ENCODE data around the gene SLC16A3. TPM values are rescaled to one million over a fixed set of nuclear protein-coding genes. Genes with fewer than 3 reads are reported as not detected.
A peak's percentile ranks its signal among the peaks of the same experiment; 100 is the strongest.

SLC16A3 gene
- total RNA-seq: 10 to 100 TPM in 1 of 2 donors, 1 to 10 TPM in 1; 5.0 to 69.2 TPM

- Histone ChIP-seq H3K4me3 (peak within 1 kb of the TSS; percentile 31 to 37), H3K4me1 (replicated peaks) (peaks cover 5% of the 10 kb centered on the region), H3K27ac (peak within 1 kb of the TSS; percentile 70 to 88), H3K27me3 (replicated peaks; ENCODE audit: insufficient read depth) (no peaks in the 10 kb centered on the region), H3K36me3 (no peaks in the 10 kb centered on the region), H3K9me3 (no peaks in the 10 kb centered on the region)
- intact Hi-C loops (cut with DNase I): no loop called here
- DNase-seq (ENCODE audit: low spot score): no peak
- no peak for TF ChIP-seq POLR2AphosphoS5 (IDR thresholded peaks at IDR 0.05)
- peak; percentile 83 for TF ChIP-seq POLR2A (IDR thresholded peaks at IDR 0.05)
- WGBS: 10% methylated on average over 46 of the region's 105 CpGs
Observed at GRCh38 chr17:82228842-82229697, at the start of gene SLC16A3. TSS of gene SLC16A3 (plus strand) at chr17:82229042. CDS start at chr17:82236009, 6,967 bp downstream.

GRCh38 chr17:82179412-82179811 is 49.4 kb upstream of the SLC16A3 start:
- H3K27ac ChIP-seq: no peak overlapping the region
- 84% methylated on average over 13 of the region's 13 CpGs for WGBS
- no peaks in the 10 kb centered on the region for H3K36me3 ChIP-seq
- no peaks in the 10 kb centered on the region for H3K9me3 ChIP-seq
- intact Hi-C loops (cut with DNase I): no loop called here
- no peak for DNase-seq (ENCODE audit: low spot score)
- H3K27me3 ChIP-seq (replicated peaks; ENCODE audit: insufficient read depth): no peaks in the 10 kb centered on the region
- no peak for TF ChIP-seq POLR2A (IDR thresholded peaks at IDR 0.05)
- TF ChIP-seq CTCF (IDR thresholded peaks at IDR 0.05): no peak
- H3K4me3 ChIP-seq: no peak overlapping the region
- H3K4me1 ChIP-seq (replicated peaks): no peaks in the 10 kb centered on the region

- no peak for DNase-seq (ENCODE audit: low spot score)
- Histone ChIP-seq H3K4me3 (no peak overlapping the region), H3K27me3 (replicated peaks; ENCODE audit: insufficient read depth) (no peaks in the 10 kb centered on the region), H3K4me1 (replicated peaks) (no peaks in the 10 kb centered on the region), H3K36me3 (peaks cover 0 to 4% of the 10 kb centered on the region in 2 donors), H3K27ac (no peak overlapping the region), H3K9me3 (no peaks in the 10 kb centered on the region)
- intact Hi-C loops (cut with DNase I): no loop called here
- 80% methylated on average over 10 of the region's 10 CpGs for WGBS
- no peak for TF ChIP-seq POLR2AphosphoS5 (IDR thresholded peaks at IDR 0.05)
- TF ChIP-seq POLR2A (IDR thresholded peaks at IDR 0.05): no peak
- TF ChIP-seq CTCF (IDR thresholded peaks at IDR 0.05): no peak
Observed at GRCh38 chr17:82179946-82180475, 48.8 kb upstream of the SLC16A3 start.

GRCh38 chr17:82180776-82181528 is 47.9 kb upstream of the SLC16A3 start:
- Histone ChIP-seq H3K27ac (no peak overlapping the region), H3K4me3 (no peak overlapping the region), H3K4me1 (replicated peaks) (no peaks in the 10 kb centered on the region), H3K36me3 (peaks cover 0 to 4% of the 10 kb centered on the region in 2 donors), H3K9me3 (no peaks in the 10 kb centered on the region), H3K27me3 (replicated peaks; ENCODE audit: insufficient read depth) (no peaks in the 10 kb centered on the region)
- no peak for DNase-seq (ENCODE audit: low spot score)
- intact Hi-C loops (cut with DNase I): no loop called here
- WGBS: 88% methylated on average over 31 of the region's 31 CpGs
- TF ChIP-seq POLR2A (IDR thresholded peaks at IDR 0.05) (no peak), CTCF (IDR thresholded peaks at IDR 0.05) (no peak), POLR2AphosphoS5 (IDR thresholded peaks at IDR 0.05) (no peak)

GRCh38 chr17:82184761-82185160 is 44.1 kb upstream of the SLC16A3 start:
- 84% methylated on average over 4 of the region's 5 CpGs for WGBS
- Histone ChIP-seq H3K27me3 (replicated peaks; ENCODE audit: insufficient read depth) (no peaks in the 10 kb centered on the region), H3K36me3 (peaks cover 0 to 4% of the 10 kb centered on the region in 2 donors), H3K4me1 (replicated peaks) (no peaks in the 10 kb centered on the region), H3K4me3 (no peak overlapping the region), H3K9me3 (no peaks in the 10 kb centered on the region), H3K27ac (no peak overlapping the region)
- intact Hi-C loops (cut with DNase I): no loop called here
- no peak for TF ChIP-seq CTCF (IDR thresholded peaks at IDR 0.05)
- no peak for TF ChIP-seq POLR2AphosphoS5 (IDR thresholded peaks at IDR 0.05)
- no peak for TF ChIP-seq POLR2A (IDR thresholded peaks at IDR 0.05)
- no peak for DNase-seq (ENCODE audit: low spot score)

All from prostate gland (tissue), 2 donors.